ENCODE results near the gene DLAT. TPM values are rescaled to one million over a fixed set of nuclear protein-coding genes. Genes with fewer than 3 reads are reported as not detected.
A peak's percentile ranks its signal among the peaks of the same experiment; 100 is the strongest.
"Not testable (repeated sequence)": the region's sequence is repeated elsewhere in the genome, so short reads cannot be mapped to it uniquely, and the experiment has no call there.

DLAT gene
- total RNA-seq, 1 donor, result 36.6 TPM

DNA sequence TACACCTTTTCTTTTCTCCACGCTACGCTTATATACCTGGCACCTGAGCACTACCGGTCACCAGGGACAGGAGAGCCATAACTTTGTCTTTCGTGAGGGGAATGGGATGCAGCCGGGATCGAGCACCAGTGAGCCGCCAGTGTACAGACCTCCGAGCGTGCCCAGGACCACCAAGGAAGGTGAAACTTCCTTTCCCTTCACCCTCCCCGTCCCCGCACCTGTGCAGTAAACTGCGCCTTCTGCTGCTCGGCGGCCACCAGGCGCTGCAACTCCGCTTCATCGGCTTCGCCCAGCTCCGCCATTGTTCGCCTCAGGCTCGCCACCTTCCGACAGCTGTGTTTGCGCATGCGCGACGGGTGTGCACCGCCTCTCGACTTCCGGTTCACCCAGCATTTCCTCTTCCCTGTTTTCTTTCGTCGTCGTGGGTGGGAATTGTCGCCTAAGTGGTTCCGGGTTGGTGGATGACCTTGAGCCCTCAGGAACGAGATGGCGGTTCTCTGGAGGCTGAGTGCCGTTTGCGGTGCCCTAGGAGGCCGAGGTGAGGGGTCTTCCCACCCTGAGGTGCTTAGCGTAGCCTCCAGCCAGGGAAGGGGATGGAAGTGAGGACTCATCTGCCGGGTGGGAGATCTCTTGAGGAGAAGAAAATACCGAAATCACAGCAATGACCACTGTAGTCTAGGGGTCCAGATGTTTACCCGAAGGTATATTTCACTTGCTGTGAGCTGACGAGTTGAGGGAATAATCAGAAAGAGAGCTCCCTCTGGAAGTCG, 61.4 kb downstream of the DLAT start, which contains the start of the genes SDHD and TIMM8B:
Gene SDHD, plus strand, starts transcription at position 452 of the 770 bp plus-strand sequence. Its CDS starts 35 bp downstream, at position 487.
Gene TIMM8B, minus strand, starts transcription at position 335 of the 770 bp plus-strand sequence. Its CDS starts 33 bp downstream, at position 302.
- Histone ChIP-seq H4K20me1 (ENCODE audit: insufficient read depth, low read length) (peaks cover 8% of the 10 kb centered on the region), H3K4me3 (ENCODE audit: insufficient read depth, low read length) (peak within 1 kb of the TSS; percentile 93), H3K36me3 (ENCODE audit: insufficient read depth, low read length) (peaks cover 68% of the 10 kb centered on the region), H3K9me3 (ENCODE audit: low read depth, low read length) (no peaks in the 10 kb centered on the region), H2AFZ (ENCODE audit: low read length) (peak within 1 kb of the TSS; percentile 95), H3K4me1 (ENCODE audit: insufficient read depth, low read length) (peaks cover 22% of the 10 kb centered on the region), H3K27me3 (ENCODE audit: insufficient read depth, low read length) (no peaks in the 10 kb centered on the region), H3K79me2 (ENCODE audit: insufficient read depth, low read length) (peaks cover 62% of the 10 kb centered on the region), H3K27ac (ENCODE audit: low read depth, low read length) (peak within 1 kb of the TSS; percentile 83), H3K4me2 (ENCODE audit: insufficient read depth, low read length) (peak within 1 kb of the TSS; percentile 89)
- DNase-seq (ENCODE audit: insufficient read length, low spot score, missing footprints), result peak; percentile 91
- TF ChIP-seq, protein P1, sequence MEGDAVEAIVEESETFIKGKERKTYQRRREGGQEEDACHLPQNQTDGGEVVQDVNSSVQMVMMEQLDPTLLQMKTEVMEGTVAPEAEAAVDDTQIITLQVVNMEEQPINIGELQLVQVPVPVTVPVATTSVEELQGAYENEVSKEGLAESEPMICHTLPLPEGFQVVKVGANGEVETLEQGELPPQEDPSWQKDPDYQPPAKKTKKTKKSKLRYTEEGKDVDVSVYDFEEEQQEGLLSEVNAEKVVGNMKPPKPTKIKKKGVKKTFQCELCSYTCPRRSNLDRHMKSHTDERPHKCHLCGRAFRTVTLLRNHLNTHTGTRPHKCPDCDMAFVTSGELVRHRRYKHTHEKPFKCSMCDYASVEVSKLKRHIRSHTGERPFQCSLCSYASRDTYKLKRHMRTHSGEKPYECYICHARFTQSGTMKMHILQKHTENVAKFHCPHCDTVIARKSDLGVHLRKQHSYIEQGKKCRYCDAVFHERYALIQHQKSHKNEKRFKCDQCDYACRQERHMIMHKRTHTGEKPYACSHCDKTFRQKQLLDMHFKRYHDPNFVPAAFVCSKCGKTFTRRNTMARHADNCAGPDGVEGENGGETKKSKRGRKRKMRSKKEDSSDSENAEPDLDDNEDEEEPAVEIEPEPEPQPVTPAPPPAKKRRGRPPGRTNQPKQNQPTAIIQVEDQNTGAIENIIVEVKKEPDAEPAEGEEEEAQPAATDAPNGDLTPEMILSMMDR (IDR thresholded peaks at IDR 0.05; ENCODE audit: extremely low read depth, low read depth, low read length), result peak; percentile 36

DNA sequence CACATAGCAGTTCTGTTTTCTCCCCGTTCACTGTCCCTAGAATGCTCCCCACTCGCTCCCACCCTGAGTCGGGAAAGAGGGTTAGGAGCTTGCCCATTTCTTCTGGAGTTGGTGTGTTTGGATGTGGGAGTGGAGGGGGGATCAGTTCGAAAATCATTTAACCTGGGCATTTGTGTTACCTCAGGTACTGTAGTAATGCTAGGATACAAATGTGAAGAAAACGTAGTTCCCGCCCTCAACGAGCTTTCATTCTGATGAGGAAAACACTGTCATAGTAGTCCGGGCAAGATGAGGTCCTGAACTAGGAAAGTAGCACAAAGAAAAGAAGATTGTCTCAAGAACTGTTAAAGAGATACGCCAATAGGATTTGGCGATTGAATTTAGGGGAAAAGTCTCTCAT, 62.0 kb downstream of the DLAT start:
- H3K27ac ChIP-seq (ENCODE audit: low read depth, low read length), result peak overlapping the region; percentile 83
- peaks cover 22% of the 10 kb centered on the region for H3K4me1 ChIP-seq (ENCODE audit: insufficient read depth, low read length)
- TF ChIP-seq, protein P1 (IDR thresholded peaks at IDR 0.05; ENCODE audit: extremely low read depth, low read depth, low read length), result no peak
- peaks cover 62% of the 10 kb centered on the region for H3K79me2 ChIP-seq (ENCODE audit: insufficient read depth, low read length)
- H3K9me3 ChIP-seq (ENCODE audit: low read depth, low read length), result no peaks in the 10 kb centered on the region
- peak overlapping the region; percentile 89 for H3K4me2 ChIP-seq (ENCODE audit: insufficient read depth, low read length)
- H3K4me3 ChIP-seq (ENCODE audit: insufficient read depth, low read length), result peak overlapping the region; percentile 93
- peak overlapping the region; percentile 92 for H2AFZ ChIP-seq (ENCODE audit: low read length)
- no peak for DNase-seq (ENCODE audit: insufficient read length, low spot score, missing footprints)
- H3K36me3 ChIP-seq (ENCODE audit: insufficient read depth, low read length), result peaks cover 67% of the 10 kb centered on the region
- peaks cover 8% of the 10 kb centered on the region for H4K20me1 ChIP-seq (ENCODE audit: insufficient read depth, low read length)
- H3K27me3 ChIP-seq (ENCODE audit: insufficient read depth, low read length), result no peaks in the 10 kb centered on the region

DNA sequence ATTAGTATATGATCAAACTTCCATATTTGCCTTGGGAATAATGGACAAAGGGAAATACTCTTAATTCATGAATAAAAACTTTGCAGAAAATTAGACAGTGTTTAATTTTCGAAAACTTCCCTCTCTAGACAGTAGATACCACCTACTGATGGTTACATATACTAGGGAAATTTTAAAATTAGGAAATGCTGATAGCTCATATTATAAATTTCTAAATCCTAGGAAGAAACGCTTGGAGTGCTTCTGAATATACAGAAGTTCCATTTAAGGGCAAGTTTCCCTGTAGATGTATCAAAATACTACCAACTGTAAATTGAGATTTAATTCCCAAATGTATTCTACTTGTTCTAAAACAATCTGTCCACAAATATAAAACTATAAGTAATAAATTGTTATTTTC, 70.1 kb downstream of the DLAT start:
- not testable (repeated sequence) for H3K4me2 ChIP-seq (ENCODE audit: insufficient read depth, low read length); H2AFZ ChIP-seq (ENCODE audit: low read length); H3K27ac ChIP-seq (ENCODE audit: low read depth, low read length); H3K27me3 ChIP-seq (ENCODE audit: insufficient read depth, low read length); H3K9me3 ChIP-seq (ENCODE audit: low read depth, low read length); H3K4me1 ChIP-seq (ENCODE audit: insufficient read depth, low read length); DNase-seq (ENCODE audit: insufficient read length, low spot score, missing footprints); H3K4me3 ChIP-seq (ENCODE audit: insufficient read depth, low read length); H3K79me2 ChIP-seq (ENCODE audit: insufficient read depth, low read length); H4K20me1 ChIP-seq (ENCODE audit: insufficient read depth, low read length)
- peaks cover 42% of the 10 kb centered on the region for H3K36me3 ChIP-seq (ENCODE audit: insufficient read depth, low read length)

DNA sequence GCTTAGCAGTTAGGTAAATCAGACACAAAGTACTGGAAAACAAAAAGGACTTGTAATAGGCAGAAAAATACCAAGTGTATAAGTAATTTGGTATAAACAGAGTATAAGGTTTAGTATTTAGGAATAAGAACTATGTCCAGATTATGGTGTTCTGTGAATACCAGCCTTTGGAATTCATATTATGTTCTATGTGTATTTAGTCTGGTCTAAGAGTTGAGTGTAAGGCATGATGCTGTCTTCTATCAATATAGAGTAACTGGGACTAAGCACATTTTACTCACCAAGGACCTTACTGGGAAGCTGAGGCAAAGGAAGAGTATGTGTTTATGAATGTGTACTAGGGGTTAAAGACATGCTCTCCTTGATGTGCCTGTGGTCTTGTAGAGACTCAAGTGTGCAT, 71.0 kb downstream of the DLAT start:
- no peak overlapping the region for H3K27ac ChIP-seq (ENCODE audit: low read depth, low read length)
- H3K36me3 ChIP-seq (ENCODE audit: insufficient read depth, low read length), result peaks cover 34% of the 10 kb centered on the region
- H2AFZ ChIP-seq (ENCODE audit: low read length), result no peak overlapping the region
- no peak overlapping the region for H3K4me2 ChIP-seq (ENCODE audit: insufficient read depth, low read length)
- no peak overlapping the region for H3K4me3 ChIP-seq (ENCODE audit: insufficient read depth, low read length)
- TF ChIP-seq, protein P1 (IDR thresholded peaks at IDR 0.05; ENCODE audit: extremely low read depth, low read depth, low read length), result no peak
- no peaks in the 10 kb centered on the region for H3K79me2 ChIP-seq (ENCODE audit: insufficient read depth, low read length)
- H4K20me1 ChIP-seq (ENCODE audit: insufficient read depth, low read length), result peaks cover under 1% of the 10 kb centered on the region
- H3K9me3 ChIP-seq (ENCODE audit: low read depth, low read length), result no peaks in the 10 kb centered on the region
- no peak for DNase-seq (ENCODE audit: insufficient read length, low spot score, missing footprints)
- peaks cover 3% of the 10 kb centered on the region for H3K4me1 ChIP-seq (ENCODE audit: insufficient read depth, low read length)
- H3K27me3 ChIP-seq (ENCODE audit: insufficient read depth, low read length), result no peaks in the 10 kb centered on the region
